ENCODE results near the gene CPED1.
"Not testable (repeated sequence)": the region's sequence is repeated elsewhere in the genome, so short reads cannot be mapped to it uniquely, and the experiment has no call there.

Gene CPED1

DNA sequence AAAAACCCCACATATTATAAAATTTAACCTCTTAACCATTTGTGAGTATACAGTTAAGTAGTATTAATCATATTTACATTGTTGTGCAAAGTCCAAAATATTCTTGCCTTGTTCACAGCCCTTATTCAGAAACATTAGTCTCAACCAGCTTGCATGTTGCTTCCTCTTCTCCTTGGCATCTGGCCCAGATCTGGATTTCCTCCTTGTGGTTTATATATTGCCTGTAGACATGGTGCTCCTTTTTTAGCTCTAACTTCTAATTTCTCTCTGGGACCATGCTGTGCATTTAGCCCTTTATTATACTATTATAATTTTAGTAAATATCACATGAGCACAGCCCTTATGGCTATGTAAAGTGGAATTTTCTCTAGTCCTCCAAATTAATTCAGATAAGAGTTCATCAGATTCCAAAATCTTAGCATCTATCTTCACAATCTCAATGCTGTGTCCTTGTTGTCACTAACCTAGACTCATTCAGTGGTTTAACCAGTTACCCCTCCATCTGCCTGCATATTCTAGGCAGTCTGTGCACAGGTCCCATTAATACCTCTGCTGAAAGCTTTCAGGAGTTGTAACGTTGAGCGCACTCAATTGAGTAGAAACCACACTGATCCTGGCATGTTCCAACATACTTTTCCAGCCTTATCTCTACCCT, 7.9 kb downstream of the CPED1 start:
- no peak for TF ChIP-seq POLR2A (IDR thresholded peaks at IDR 0.05; ENCODE audit: low read depth, low read length)
- FAIRE-seq: peak; percentile 97
- no peak for DNase-seq (ENCODE audit: insufficient read length, low spot score)

DNA sequence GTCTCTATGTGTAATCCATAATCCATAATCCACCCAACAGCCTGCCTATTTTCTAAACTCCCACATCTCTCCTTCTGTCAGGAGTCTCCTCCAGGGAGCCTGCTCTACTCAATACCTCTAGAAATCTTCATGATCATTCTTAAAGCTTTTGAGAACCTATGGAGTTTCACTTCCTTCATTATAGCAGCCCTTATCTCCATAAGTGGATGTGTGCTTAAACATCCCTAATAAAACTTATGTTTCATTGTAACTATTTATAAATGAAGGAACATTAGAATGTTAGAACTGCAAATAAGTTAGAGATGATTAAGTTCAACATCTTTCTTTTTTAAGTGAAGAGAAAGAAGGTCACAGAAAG, 8.5 kb downstream of the CPED1 start:
- DNase-seq (ENCODE audit: insufficient read length, low spot score) (no peak), FAIRE-seq (no peak)
- TF ChIP-seq POLR2A (IDR thresholded peaks at IDR 0.05; ENCODE audit: low read depth, low read length): no peak

DNA sequence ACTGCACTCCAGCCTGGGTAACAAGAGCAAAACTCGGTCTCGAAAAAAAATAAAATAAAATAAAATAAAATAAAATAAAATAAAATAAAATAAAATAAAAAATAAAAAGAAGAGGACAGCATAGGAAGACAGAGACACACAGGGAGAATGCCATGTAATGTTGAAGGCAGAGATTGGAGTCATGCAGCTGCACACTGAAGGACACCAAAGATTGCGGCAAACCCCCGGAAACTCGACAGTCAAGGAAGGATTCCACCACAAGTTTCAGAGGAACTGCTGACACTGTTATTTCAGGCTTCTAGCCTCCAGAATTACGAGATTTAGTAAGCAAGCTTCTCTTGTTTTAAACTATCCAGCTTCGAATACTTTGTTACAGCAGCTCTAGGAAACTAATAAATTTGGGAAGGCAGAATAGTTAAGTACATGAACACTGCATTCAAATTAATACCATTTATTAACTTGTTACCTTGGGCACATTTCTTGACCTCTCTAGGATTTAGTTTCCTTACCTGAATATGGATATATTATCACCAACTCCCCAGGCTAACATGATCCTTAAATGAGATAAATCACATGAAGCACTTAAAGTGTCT, 9.5 kb downstream of the CPED1 start:
- FAIRE-seq (no peak), DNase-seq (ENCODE audit: insufficient read length, low spot score) (no peak)
- no peak for TF ChIP-seq POLR2A (IDR thresholded peaks at IDR 0.05; ENCODE audit: low read depth, low read length)

DNA sequence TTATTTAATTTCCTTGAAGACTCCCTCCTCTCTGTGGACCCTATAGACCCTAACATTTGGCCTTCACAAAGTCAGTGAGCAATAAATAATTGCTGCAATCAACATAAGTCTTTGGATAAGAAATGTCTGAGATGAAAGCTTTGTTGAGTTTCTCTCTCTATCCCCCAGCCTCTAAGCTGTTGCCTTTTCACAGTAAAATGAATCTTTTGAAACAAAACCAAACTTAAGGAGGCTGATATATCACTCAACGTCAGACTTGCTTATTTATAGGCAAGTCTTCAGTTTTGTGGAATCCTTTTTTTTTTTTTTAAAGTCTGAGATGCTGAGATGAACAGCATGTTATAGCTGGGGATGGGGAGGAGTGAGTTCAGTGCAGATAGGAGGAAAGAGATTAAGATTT, 10.0 kb downstream of the CPED1 start:
- TF ChIP-seq POLR2A (IDR thresholded peaks at IDR 0.05; ENCODE audit: low read depth, low read length): no peak
- no peak for FAIRE-seq
- no peak for DNase-seq (ENCODE audit: insufficient read length, low spot score)

DNA sequence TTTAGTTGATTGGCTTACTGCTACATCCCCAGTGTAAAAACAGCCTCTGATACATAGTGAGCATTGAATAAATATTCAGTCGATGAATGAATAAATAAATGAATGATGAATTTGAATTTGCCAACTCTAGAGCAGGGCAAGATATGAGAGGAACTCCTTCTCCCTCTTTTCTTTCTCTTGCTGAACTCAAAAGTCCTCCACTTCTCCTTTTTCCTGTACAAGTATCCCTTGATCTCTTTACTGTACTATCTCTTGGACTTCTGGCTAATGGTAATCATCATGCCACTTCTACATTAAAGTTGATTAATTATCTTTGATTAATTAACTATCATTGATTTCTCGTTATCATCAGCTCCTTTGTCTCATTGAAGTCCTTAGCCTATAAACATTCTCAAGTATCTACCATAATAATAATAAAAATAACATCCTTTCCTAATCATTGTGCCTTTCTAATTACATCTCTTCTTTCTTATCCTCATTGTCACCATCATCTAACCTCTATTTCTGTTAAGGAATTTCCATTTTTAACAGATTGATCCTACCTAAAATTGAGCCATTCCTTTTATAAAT, 10.6 kb downstream of the CPED1 start:
- no peak for DNase-seq (ENCODE audit: insufficient read length, low spot score)

DNA sequence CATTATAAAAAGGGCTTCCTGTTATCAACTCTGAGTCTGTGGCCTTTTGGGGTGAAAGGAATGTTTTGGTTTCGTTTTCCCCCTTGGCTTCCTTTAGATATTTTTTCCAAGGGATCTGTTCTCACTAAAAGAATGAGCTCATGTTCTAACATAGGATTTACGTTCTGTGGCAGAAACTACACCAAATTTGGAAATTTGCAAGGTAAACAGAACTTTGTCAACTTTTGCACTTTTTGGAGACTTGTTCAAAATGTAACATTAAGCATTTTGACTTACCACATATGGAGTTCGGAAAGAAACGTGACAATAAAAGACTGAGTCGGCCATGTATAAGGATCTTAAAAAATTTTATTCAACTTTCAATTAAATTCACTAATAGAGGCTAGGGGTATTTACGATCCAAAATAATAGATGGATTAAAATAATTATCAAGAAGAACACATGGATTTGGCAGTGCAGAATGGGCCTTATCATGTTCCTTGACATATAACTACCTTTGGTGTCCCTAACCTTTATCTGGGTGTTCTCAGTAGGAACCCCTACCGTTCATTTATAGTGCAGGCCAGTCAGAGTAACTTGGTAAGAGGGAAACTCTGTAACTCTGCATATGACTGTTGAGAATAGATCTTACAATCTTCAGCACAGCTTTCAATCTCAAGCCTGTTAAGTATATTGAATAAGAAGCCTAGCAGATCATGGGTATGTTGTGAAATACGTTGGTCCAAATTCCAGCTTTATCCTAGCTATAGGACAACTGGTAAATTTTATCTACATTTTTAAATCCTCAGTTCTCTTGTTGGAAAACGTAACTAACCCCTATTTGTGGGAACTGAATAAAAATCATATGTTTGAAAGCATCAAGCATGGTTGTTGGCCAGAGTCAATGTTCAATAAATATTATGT, 11.8 kb downstream of the CPED1 start:
- FAIRE-seq (peak; percentile 84), DNase-seq (ENCODE audit: insufficient read length, low spot score) (no peak)
- TF ChIP-seq POLR2A (IDR thresholded peaks at IDR 0.05; ENCODE audit: low read depth, low read length): no peak

More for the DNA sequence above, 10.6 kb downstream of the CPED1 start:
- no peak for FAIRE-seq
- TF ChIP-seq POLR2A (IDR thresholded peaks at IDR 0.05; ENCODE audit: low read depth, low read length): no peak

DNA sequence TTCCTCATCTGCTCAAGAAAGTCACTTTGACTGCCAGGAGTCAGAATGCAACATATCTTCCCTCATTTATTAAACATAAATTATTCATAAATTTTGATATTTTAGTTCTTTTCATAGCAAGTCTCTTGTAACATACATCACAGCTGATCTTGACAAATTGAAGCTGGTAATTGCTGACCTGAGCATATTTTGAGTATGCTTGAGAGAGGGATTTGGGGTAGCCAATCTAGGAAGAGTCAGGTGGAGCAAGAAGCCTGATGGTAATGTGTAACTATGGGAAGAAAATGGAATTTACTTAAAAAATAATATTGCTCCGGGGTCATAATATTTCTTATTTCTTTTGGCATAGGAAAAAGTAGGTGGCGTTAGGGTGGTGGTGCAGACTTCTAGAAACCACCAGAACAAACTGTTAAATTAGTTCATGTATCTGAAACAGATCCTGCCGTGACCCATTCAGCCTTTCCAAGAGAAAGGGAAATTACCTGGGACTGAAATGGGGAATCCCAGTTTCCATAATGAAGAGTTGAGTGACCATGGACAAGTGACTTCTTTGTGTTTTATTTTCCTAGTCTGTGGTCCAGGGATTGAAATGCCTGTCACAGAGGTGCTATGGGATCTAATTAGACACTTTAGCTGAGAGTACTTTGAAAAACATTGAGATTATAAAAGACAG, 12.9 kb downstream of the CPED1 start:
- TF ChIP-seq POLR2A (IDR thresholded peaks at IDR 0.05; ENCODE audit: low read depth, low read length): no peak
- FAIRE-seq (no peak), DNase-seq (ENCODE audit: insufficient read length, low spot score) (no peak)

DNA sequence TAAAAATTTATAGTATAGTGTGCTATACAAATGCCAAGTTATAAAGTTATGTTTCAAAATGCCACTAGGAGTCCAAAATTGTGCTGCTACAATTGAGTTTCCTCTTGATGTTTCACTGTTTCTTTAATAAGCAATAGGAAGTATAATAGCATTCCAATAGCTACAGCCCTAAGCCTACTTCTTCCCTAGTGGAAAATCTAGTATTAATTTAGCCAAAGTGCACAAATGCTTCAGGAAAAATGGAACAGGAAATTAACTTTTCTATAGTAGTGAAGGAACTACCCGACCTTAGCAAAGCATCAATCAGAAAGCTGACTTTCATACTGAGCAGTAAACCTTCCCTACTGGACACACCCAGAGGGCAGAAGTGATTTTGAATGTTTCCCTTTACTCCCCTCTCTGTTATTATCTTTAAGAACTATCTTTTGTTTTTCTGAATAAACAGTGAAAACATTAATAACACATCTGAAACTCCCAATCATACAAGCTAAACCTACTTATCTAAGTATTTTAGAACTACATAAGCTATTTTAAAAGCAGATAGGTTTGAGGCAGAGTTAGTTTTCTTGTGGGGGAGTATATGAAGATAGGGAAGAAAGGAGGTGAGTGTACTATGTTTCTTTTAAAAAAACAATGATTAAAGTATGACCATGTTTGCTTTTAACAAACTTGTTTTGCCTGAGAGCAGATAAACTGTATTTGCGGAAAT, 13.7 kb downstream of the CPED1 start:
- FAIRE-seq (peak; percentile 53), DNase-seq (ENCODE audit: insufficient read length, low spot score) (no peak)
- TF ChIP-seq POLR2A (IDR thresholded peaks at IDR 0.05; ENCODE audit: low read depth, low read length): no peak

DNA sequence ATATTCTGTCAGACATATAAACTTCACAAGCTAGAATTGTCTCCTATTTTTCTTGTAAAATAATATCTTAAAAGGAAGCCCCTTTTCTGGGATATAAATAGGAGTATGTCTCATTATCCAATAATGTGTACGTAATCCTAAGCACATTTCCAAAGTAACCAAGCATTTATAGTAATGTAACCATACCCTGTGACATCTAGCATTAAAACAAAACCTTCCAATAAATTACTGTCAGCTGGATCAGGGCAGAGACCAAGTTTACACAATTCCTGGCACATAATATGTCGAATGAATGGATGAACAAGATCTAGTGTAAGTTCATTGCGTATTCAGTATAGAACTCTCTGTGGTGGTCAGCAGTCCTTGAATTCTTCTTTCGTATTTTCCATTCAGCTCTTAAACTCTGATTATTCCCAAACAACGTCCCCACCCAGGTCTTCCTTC, 14.3 kb downstream of the CPED1 start:
- DNase-seq (ENCODE audit: insufficient read length, low spot score): no peak
- FAIRE-seq: peak; percentile 6
- TF ChIP-seq POLR2A (IDR thresholded peaks at IDR 0.05; ENCODE audit: low read depth, low read length): no peak

DNA sequence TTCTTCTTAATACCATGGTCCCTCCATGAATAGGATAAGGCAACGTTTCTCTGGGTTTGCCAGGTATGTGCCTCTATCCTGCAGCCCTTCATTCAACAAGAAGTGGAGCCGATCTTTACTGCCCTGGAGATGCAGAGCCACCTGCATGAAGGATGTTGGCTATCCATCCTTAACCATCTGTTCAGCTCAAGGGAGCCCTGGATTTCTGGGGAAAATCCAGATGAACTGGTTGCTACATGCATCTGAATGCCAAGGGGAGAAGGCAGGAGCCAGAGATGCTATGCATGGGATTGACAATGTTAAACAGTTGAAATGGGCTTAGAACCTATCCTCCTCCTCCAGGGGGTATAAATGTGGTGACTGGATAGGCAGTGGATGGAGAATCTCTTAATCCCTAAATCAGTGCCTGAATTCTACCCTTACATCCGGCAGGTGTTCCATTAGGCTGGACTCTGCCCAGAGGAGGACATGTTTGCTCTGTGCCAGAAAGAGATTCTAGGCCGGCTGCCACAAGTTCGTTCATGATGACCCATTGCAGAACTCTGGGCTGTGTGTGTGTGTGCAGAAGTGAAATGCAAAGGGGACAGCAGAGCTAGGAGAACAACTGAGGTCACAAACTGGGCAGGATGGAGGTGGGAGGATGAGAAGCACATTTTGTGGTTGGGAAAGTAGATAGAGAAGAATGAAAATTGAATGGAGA, 15.6 kb downstream of the CPED1 start:
- no peak for DNase-seq (ENCODE audit: insufficient read length, low spot score)
- TF ChIP-seq POLR2A (IDR thresholded peaks at IDR 0.05; ENCODE audit: low read depth, low read length): no peak
- FAIRE-seq: no peak

DNA sequence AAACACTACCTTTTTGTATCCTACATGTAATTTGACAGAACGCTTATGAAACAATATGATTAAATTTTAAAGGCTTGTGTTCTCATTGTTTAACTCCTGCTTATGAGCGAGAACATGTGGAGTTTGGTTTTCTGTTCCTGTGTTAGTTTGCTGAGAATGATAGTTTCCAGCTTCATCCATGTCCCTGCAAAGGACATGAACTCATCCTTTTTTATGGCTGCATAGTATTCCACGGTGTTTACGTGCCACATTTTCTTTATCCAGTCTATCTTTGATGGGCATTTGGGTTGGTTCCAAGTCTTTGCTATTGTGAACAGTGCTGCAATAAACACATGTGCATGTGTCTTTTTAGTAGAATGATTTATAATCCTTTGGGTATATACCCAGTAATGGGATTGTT, 16.5 kb downstream of the CPED1 start:
- not testable (repeated sequence) for DNase-seq (ENCODE audit: insufficient read length, low spot score); FAIRE-seq

DNA sequence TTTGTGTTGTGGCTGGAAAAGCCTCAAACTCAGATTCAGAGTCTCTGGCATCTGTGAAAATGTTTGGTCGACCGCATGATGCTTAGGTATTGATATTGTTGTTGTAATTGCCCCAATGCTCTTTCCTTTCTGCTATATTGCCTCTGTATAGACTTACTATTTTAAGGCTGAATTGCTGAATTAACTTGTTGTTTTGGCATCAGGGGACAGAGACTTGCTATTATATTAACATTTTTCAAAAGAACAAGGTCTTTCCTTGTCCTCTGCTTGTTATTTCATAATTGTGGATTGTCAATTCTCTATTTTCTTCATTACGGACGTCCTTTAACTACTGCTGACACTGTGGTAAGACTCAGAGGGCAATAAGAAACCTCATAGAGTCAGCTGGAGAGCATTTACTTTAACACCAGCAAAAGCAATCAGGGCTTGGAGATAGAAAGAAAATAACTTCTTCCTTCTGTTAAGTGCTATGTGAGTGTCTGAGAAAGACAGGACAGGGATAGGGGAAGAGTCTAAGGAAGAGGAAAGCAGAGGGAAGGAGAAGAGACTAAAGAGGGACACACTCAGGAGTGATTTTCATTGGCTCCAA, 17.6 kb downstream of the CPED1 start:
- no peak for FAIRE-seq
- no peak for TF ChIP-seq POLR2A (IDR thresholded peaks at IDR 0.05; ENCODE audit: low read depth, low read length)
- DNase-seq (ENCODE audit: insufficient read length, low spot score): no peak

All from H54 (cell line).